Sigmoid colon (tissue), 4 donors: ENCODE results near the gene PDE4A.

Source experiments
- EP300 ChIP-seq, 4 donors: sonication (generic); formaldehyde crosslinking; IDR thresholded peaks; one replicate each; pipeline ENCODE4 v1.6.1; 2017; ENCODE audit warnings: antibody characterized with exemption in 4 of 4
- POLR2A ChIP-seq, 2 donors: fragments of 450-650 bp; IDR thresholded peaks; one replicate each; pipeline ENCODE4 v1.6.1; 2016; ENCODE audit warnings: antibody characterized with exemption in 2 of 2, mild to moderate bottlenecking in 2 of 2, moderate library complexity in 2 of 2
- POLR2AphosphoS5 ChIP-seq, 4 donors: sonication (generic); formaldehyde crosslinking; IDR thresholded peaks; one replicate each; pipeline ENCODE4 v1.6.1; 2017; ENCODE audit warnings: antibody characterized with exemption in 4 of 4
- TF ChIP-seq, protein P1 (sequence below), 4 experiments: fragments of 450-650 bp in 3 of 4; fragments of 200-600 bp in 1 of 4; IDR thresholded peaks; one replicate each; pipeline ENCODE4 v1.5.1; 2016 to 2019; ENCODE audit warnings: antibody characterized with exemption in 4 of 4, mild to moderate bottlenecking in 3 of 4, moderate library complexity in 2 of 4

DNA sequence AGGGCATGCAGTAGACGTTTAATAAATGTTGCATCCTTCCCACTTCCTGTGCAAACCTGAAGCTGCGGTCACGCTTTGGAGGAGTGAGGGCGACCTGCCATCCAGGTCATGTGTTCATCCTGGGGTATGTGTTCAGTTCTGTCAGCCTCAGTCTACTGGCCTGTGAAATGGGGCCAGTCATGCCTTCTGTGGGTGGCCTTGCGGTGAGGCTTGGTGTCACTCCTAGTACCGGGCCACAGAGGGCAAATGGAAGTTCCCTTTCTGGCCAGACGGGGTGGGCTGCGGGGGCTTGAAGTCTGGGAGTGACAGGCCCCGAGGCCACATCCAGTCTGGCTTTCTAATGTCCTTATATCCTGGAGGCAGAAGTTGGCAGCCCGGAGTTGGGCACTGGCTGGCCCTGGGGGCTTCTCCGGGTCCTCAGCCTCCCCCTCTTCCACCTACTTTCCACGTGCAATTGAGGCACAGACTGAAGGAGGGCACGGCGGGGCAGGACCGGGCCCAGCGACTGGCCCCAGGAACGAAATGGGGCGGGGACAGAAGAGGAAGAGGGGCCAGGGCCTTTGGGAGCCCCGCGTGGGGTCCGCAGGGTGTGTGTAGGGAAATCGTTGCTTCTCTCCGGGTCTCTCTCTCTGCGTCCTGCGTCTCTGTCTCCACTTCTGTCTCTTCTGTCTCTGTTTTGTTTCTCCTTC, 11.1 kb downstream of the PDE4A start:
- TF ChIP-seq, protein P1, sequence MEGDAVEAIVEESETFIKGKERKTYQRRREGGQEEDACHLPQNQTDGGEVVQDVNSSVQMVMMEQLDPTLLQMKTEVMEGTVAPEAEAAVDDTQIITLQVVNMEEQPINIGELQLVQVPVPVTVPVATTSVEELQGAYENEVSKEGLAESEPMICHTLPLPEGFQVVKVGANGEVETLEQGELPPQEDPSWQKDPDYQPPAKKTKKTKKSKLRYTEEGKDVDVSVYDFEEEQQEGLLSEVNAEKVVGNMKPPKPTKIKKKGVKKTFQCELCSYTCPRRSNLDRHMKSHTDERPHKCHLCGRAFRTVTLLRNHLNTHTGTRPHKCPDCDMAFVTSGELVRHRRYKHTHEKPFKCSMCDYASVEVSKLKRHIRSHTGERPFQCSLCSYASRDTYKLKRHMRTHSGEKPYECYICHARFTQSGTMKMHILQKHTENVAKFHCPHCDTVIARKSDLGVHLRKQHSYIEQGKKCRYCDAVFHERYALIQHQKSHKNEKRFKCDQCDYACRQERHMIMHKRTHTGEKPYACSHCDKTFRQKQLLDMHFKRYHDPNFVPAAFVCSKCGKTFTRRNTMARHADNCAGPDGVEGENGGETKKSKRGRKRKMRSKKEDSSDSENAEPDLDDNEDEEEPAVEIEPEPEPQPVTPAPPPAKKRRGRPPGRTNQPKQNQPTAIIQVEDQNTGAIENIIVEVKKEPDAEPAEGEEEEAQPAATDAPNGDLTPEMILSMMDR (IDR thresholded peaks at IDR 0.05): no peak
- TF ChIP-seq POLR2AphosphoS5 (IDR thresholded peaks at IDR 0.05): no peak
- no peak for TF ChIP-seq POLR2A (IDR thresholded peaks at IDR 0.05)
- TF ChIP-seq EP300 (IDR thresholded peaks at IDR 0.05): no peak
